Stimulated activated naive CD4-positive, alpha-beta T cell treated with Interleukin-2 at 50 U/mL for 16 hours (primary cell): ENCODE measurements around the gene GPC5.
"Not testable (repeated sequence)": the region's sequence is repeated elsewhere in the genome, so short reads cannot be mapped to it uniquely, and the experiment has no call there.

Source experiments
- DNase-seq: peaks from one replicate; lab custom pipeline; 2025; lab: John Stamatoyannopoulos, UW

GPC5 gene

DNA sequence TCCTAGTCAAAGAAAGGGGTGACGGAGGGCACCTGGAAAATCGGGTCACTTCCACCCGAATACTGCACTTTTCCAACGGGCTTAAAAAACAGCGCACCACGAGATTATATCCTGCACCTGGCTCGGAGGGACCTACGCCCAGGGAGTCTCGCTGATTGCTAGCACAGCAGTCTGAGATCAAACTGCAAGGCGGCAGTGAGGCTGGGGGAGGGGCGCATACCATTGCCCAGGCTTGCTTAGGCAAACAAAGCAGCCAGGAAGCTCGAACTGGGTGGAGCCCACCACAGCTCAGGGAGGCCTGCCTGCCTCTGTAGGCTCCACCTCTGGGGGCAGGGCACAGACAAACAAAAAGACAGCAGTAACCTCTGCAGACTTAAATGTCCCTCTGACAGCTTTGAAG lies 1354.3 kb downstream of the GPC5 start:
- DNase-seq, result not testable (repeated sequence)

DNA sequence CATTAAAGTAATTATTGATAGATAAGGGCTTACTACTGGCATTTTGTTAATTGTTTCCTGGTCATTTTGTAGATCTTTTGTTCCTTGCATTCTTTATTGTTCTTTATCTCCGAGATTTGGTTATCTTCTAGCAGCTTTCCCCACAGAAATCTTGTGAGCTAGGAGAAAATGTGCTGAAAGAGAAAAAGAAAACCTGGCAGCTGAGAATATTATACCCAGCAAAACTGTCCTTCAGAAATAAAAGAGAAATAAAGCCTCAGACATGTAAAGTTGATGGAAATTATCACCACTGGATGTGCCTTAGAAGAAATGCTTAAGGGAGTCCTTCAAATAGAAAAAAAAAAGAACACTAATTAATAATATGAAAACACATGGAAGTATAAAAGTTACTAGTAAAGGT lies 1363.3 kb downstream of the GPC5 start:
- no peak for DNase-seq

DNA sequence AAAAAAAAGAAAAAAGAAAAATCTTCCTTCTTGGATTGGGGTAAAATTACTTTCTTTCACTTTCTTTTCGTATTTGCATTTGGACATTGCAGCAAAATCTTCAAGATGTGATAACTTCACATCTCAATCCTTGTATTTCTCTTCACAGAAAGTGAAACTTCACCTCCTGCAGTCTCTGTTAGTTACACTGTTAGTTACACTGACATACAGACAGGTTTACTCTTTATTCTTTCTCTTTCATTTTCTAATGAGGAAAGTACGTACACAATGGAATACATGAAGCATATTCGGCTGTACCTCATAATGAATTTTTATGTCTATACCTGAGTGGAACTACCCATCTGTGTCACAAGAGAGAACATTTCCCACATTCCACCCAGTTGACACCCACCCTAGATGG lies 1369.0 kb downstream of the GPC5 start:
- DNase-seq, result no peak

DNA sequence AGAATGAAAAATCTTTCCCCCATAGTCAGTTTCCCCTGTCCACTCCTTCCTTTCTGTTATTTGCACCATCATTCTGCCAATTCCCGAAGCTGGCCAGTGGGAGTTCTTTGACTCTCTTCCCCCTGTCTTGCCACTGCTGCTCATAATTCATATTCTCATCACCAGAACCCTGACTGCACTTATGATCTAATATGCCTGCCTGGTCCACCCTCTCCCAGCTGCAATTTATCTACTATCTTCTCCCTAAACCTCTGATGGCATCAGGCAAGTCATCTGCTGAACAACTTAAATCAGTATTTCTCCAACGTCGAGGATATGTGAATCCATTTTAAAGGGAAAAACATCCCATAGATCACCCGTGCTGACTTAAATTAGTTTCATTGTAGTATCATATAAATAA lies 1370.2 kb downstream of the GPC5 start:
- DNase-seq, result no peak

DNA sequence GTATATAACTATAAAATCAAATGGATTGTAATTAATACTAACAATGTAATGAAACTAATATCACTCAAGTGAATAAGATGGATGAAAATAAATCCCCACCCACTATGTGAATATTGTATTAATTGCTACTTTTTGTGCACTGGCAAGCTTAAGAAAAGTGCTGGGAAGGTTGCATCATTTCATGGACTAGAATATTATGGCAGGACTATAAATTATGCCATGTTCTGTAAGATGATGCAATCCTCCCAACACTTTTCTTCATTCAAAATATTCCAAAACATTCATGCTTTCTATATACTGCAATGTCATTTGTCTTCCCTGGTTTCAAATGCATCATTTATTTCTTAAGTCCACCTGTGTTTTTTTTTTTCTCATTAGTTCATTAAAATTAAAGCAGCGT lies 1370.6 kb downstream of the GPC5 start:
- DNase-seq, result no peak

DNA sequence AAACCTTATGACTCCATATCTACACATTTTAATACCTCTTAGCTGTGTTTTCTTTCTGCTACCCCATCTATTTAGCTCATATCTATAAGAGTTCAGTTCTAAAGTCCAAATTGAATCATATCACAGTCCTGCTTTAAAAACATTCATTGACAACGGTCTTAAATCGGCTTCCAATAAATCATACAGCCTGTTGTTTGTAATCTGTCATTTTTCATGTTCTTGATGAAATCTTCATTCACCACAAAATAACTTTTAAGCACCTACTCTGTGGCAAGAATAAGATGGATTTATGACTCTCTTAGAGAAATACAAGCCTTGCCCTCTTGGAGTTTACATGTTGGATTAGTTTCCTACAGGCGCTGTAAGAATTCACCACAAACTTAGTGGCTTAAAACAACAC lies 1377.2 kb downstream of the GPC5 start:
- DNase-seq, result no peak

DNA sequence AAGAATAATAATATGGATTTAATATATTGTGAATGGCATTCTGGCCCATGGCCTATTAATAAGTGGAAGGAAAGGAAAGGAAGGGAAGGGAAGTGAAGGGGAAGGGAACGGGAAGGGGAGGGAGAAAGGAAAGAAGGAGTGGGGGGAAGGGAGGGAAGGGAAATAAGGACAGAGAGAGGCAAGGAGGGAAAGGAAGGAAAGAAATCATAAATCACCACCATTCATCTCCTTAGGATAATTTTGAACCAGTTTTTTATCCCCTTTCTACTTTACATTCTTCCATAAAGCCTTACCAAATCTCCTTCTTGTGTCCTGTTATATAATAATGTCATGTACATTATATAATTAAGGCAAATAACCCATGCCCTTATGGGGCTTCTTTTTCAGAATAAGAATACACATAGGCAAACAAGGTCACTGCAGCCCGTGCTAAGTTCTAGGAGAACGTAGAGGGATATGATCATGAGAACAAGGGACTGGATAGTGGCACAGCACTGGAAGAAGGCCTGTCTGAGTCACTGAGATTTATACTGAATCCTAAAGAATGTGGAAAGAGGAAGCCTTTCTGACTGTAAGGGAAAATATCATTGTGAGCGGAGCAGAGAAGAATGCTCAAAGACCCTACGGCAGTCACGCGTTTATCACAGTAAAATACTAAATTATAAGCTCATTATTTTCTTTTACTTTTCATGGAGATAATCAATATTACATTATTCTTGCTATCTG lies 1383.7 kb downstream of the GPC5 start:
- DNase-seq, result no peak

DNA sequence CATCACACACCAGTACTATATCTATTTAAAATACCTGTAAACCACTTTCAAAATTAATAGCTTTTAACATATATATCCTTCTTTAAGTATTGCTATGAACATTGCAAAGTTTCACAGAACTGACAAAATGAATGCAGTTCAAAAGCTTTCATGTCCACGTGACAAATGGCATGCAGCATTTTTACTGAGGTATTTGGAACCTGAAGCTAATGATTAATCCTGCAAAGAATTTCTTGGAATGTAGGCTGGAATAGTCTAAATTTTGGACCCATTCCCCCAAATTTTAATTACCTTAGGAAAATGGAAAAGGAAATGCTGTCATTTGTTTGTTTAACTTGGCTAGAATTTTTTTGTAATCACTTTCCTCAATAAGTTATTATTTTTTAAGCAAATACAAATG lies 1404.4 kb downstream of the GPC5 start:
- DNase-seq, result no peak

DNA sequence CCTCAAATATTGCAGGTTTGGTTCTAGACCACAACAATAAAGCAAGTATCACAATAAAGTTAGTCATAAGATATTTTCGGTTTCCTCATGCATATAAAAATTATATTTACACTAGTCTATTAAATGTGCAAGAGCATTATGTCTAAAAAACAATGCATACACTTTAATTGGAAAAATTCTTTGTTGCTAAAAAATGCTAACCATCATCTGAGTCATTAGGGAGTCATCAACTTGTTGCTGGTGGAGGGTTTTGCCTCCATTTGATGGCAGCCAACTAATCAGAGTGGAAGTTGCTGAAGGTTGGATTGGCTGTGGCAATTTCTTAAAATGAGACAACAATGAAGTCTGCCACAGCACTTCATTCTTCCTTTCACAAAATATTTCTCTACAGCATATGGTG lies 1405.9 kb downstream of the GPC5 start:
- no peak for DNase-seq

DNA sequence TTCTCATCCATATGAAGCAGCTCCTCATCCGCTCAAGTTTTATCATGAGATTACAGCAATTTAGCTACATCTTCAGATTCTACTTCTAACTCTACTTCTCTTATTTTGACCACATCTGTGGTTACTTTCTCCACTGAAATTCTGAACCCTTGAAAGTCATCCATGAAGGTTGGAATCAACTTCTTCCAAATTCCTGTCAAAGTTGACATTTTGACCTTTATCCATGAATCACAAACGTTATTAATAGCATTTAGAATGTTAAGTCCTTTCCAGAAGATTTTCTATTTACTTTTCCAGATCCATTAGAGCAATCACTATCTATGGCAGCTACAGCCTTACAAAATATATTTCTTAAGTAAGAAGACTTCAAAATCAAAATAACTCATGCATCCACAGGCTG lies 1406.5 kb downstream of the GPC5 start:
- no peak for DNase-seq

DNA sequence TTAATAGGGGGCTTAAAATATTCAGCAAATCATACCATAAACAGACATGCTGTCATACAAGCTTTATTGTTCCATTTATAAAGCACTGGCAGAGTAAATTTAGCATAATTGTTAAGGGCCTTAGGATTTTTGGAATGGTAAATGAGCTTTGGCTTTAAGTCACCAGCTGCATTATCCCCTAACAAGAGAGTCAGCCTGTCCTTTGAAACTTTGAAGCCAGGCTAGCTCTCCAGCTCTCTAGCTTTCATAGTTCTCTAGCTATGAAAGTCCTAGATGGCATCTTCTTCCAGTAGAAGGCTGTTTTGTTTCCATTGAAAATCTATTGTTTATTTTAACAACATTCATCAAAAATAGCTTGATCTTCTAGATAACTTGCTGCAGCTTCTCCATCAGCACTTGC lies 1407.3 kb downstream of the GPC5 start:
- no peak for DNase-seq

DNA sequence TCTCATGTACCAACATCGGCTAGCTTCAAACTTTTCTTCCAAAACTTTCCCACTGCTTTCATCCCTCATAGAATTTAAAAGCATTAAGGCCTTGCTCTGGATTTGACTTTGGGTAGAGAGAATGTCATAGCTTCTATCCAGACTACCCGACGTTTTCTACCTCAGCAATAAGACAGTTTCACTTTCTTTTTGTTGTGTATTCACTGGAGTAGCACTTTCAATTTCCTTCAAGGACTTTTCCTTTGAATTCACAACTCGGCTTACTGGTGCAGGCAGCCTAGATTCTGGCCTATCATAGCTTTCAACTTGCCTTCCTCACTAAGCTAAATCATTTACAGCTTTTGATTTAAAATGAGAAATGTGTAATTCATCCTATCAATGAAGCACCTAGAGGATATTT lies 1407.8 kb downstream of the GPC5 start:
- no peak for DNase-seq

DNA sequence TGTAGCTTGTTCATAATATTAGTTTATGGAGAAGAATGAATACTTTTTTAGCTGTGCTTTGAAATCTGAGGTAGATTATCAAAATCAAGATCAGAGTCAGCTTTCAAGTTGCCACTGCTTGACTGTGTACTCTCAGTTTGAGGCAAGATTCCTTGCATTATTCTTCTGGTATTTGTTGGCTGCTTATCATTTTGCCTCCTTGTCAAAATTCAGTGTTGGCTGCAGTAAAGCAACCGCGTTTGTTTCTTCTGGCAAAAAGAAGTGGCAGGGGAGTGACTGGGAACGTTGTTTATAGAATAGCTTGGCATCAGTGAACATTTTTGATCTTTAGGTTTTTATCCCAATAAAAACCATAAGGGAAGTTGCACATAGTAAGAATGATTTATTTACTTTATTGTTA lies 1408.9 kb downstream of the GPC5 start:
- DNase-seq, result no peak

DNA sequence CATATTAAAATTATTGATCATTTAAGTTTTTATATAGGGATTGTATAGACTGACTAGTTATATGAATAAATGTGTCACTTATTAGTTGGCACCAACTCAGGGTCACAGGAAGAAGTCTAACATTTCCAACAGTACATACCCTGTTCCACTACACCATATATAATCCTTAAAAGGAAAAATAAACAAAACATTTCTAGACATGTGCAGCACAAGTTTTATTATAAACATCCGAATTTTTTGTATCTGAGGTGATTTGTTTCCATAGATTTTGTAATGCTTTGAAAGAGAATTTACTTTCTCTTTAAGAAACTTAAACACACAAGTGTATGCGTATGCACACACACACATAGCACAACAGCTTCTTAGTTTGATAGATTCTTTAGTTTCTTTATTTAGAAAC lies 1409.5 kb downstream of the GPC5 start:
- DNase-seq, result no peak

DNA sequence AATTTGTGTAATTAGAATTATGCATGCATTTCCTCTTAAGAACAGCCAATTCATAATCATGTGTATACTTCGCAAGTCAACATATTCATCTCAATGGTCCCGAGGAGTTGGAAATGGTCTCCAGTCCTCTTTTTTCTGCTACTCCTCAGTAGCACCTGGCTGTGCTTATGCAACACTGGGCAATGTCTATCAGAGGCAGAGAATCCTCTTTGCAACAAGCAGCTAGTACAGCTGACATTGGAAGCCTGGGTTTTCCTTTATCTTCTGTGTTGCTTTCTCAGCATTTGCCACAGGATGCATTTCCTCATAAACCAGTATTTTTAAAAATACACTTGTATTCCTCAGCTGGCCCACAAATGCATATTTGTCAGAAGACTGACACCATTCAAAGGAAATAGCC lies 1422.9 kb downstream of the GPC5 start:
- no peak for DNase-seq

DNA sequence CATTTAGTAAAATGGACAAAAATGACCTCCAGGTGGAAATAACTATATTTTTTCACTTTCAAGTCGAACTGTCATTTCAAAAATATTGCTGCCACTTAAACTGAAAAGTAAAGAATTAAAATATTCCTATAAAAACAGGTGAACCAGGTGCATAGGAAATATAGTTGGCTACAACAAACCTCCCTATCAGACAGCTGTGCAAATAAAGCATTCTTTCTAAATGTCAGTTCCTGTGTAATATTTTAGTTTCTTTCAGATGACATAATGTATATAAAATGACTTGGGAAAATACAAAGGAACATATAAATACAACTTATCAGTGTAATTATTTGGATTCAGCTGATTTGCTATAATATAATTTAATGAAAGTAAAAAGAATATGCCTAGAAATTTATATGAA lies 1424.6 kb downstream of the GPC5 start:
- DNase-seq, result no peak

DNA sequence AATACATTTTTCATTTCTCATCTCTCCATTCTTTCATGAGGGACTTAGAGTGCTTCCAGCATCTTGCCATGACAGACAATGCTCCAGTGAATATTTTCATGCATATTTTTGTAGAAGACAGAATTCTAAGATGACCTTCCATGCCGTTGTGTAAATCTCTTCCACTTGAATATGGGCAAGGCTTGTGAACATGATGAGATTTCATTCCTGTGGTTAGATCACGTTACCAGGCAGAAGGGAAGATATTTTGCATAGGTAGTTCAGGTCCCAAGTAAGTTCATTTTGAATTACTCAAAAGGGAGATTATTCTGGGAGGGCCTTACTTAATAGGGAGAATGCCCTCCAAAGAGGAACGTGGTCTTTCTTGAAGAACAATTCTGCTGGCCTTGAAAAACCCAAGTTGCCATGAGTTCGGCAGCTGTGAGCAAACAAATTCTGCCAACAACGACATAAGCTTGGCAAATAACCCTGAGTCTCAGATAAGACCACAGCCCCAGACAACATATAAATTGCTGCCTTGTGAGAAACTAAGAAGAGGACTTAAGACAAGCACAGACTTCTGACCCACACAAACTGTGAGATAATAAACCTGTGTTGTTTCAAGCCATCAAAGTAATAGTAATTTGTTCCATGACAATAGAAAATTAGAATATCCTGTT lies 1427.6 kb downstream of the GPC5 start:
- no peak for DNase-seq

DNA sequence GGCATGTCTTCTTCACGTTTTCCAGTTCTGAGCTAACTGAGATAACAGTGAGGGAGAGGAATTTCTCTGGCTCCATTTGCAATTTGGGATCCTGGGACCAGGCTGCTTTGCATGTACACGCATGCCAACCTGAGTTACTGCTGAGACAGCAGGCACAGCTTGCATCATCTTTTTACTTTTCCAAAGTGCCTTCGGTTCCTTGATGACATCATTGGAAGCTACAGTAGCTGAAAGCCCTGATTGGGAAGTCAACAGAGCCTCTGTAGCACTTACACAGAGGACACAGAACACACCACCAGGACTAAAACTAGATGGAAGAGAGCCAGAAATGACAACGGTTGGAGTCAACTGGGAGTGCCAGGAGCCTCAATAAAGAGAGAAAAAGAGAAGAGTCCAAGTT lies 1429.1 kb downstream of the GPC5 start:
- no peak for DNase-seq

DNA sequence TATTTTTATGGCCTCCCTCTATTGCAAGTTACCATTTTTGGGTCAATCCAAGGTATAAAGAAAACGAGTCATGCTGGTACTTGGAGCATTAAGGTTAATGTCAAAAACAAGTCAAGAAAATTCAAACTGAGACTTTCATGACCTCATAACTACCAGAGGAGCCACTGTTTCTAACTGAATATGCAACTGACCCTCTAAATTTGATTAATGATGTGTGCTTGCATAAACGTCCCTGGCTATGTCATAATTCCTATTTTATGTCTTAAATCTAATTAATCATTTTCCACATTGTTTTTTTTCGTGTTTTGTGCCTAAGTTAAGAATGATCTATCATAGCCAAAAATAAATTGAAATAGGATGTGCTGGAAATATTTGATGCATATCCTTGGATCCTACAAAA lies 1431.5 kb downstream of the GPC5 start:
- no peak for DNase-seq

DNA sequence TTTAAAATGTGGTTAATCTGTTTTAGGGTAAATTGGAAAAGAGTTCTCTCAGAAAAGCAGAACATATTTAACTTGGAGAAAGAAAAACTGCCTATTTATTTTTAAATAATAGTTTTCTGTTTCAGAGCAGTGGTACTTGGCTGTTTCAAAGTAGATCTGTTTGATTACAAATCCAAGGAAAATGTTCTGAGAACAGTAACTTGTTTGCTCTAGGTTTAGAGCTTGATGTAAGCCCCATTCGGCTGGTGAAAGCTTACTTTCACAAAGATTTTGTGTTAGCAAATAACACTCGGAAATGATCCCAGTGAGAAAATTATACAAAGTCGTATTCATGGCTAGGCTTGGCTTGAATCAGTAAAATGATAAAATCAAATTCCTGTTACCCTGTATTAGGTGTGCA lies 1432.4 kb downstream of the GPC5 start:
- DNase-seq, result no peak

DNA sequence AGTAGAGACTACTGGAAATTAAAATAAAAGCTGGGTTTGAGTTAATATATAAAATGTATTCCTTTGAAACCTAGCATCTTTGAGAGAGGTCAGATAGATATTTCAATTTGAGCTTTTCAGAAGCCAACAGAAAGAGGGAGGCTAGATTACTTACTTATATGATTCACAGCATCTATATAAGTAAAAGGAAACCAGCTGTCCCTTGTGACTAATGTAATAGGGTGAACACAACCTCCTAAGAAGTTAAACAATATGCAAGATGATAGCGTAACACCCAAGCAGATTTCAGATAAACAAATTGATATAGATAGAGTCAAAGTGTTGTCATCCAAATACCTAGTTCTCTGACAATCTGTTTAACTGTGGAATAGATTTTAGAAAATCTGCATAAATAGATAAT lies 1434.7 kb downstream of the GPC5 start:
- no peak for DNase-seq

DNA sequence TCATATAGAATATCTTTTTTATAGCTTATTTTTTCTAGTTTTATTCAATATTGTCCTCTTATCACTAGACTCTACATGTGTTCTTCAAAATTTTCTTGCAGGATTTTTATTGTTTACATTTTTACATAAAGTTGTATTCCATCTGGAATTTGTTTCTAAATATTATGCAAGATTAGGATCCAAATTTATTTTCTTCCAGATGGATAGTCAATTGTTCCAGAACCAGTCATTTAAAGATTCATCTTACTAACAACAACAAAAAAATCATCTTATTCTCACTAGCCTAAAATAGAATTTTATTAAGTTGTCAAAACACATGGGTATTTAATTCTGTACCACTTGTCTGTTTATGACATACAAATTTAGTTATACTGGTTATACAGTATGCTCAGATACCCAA lies 1437.8 kb downstream of the GPC5 start:
- no peak for DNase-seq

DNA sequence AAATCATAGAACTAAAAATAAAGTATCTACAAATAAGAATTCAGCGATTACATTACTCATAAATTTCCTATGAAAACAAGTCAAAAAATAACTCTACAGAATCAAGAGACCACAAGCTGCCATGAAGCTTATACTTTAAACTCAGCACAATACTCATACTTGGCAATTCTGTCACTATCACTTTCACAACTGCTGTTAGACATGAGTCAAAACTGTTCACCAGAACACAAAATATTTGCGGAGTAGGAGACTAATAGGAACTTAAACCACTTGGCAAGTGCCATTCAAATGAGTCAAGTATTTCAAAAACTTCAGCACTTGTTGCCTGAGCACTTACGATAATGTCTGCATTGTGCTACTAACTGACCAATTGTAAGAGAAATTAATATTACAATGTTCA lies 1440.4 kb downstream of the GPC5 start:
- DNase-seq, result no peak

DNA sequence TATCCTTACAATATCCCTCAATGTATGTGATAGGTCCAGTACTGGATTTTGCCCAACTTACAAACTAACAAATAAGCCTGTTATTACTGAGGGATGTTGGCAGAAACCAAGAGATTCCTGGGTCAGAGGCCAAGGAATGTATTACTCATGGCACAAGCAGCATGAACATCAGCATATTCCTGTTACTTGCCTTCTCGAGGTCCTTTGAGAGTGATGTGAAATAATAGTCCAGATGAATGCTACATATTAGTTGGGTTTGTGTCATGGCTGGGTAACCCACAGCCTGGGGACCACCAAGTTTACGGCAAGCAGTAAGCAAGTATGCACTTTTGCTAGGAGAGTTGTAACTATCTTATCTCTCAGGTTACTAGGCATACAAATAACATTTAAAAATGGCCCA lies 1443.7 kb downstream of the GPC5 start:
- DNase-seq, result no peak
